Measurements from ENCODE around the gene DDX10.
A peak's percentile ranks its signal among the peaks of the same experiment; 100 is the strongest.
"Not testable (repeated sequence)": the region's sequence is repeated elsewhere in the genome, so short reads cannot be mapped to it uniquely, and the experiment has no call there.

Gene DDX10

DNA sequence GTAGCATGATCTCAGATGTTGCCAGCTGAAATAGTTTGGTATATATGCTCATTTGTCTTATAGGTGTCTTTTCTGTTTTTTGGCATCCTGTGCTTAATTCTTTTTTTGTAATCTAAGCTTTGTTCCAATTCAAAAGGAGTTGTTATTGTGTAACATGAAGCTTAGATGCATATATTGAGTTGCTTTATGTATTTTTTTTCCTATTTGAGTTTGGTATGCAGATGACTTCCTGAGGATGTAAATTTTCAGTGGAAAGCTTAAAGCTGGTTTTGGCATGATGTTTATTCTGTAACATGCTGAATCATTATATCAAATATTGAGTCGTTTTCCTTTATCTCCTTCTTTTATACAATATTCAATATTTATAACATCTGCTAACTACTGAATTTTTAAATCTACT lies 69.4 kb downstream of the DDX10 start:
- H3K4me3 ChIP-seq (replicated peaks in 1 of 2; ENCODE audit: low read depth in 2 of 2, low read length in 2 of 2), result no peak overlapping the region
- DNase-seq (ENCODE audit: low read depth in 2 of 2), result peak in 1 of 2 donors; percentile 15
- no peak for TF ChIP-seq CTCF (IDR thresholded peaks at IDR 0.05; ENCODE audit: low read depth, low read length)

DNA sequence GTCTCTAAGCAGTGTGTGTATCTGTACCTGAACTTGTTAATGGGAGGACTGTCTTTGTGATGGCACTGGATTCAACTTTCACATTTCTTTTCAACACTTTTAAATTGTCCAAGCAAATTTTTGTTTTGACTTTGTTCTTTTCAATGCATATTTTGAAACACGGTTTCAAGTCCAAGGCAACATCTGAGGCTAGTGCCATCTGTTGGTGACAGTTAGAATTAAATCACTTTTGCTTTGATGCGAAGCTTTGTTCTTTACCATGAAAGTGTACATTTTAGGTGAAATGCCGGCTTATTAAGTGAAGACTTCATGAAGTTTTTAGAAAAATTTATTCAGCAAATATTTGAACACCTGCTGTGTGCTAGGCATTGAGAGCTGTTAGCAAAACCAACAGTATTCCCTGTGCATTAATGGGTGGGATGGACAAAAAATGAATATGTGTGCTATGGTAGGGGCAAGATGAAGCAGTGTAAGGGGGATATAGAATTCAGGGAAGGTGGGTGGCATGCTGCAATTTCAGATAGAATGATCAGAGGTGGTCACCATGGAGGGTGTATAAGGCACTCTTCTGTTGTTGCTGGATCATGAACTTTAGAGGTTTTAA lies 70.2 kb downstream of the DDX10 start:
- peak; percentile 13 to 41 for DNase-seq (ENCODE audit: low read depth in 2 of 2)
- TF ChIP-seq CTCF (IDR thresholded peaks at IDR 0.05; ENCODE audit: low read depth, low read length), result peak; percentile 47
- no peak overlapping the region for H3K4me3 ChIP-seq (replicated peaks in 1 of 2; ENCODE audit: low read depth in 2 of 2, low read length in 2 of 2)

GRCh38 chr11:108740132-108740531 lies 75.3 kb downstream of the DDX10 start:
- not testable (repeated sequence) for DNase-seq (ENCODE audit: low read depth in 2 of 2); H3K4me3 ChIP-seq (replicated peaks in 1 of 2; ENCODE audit: low read depth in 2 of 2, low read length in 2 of 2)

GRCh38 chr11:108743851-108744250 lies 79.0 kb downstream of the DDX10 start:
- no peak for TF ChIP-seq CTCF (IDR thresholded peaks at IDR 0.05; ENCODE audit: low read depth, low read length)
- peak in 1 of 2 donors; percentile 9 for DNase-seq (ENCODE audit: low read depth in 2 of 2)
- no peak overlapping the region for H3K4me3 ChIP-seq (replicated peaks in 1 of 2; ENCODE audit: low read depth in 2 of 2, low read length in 2 of 2)

DNA sequence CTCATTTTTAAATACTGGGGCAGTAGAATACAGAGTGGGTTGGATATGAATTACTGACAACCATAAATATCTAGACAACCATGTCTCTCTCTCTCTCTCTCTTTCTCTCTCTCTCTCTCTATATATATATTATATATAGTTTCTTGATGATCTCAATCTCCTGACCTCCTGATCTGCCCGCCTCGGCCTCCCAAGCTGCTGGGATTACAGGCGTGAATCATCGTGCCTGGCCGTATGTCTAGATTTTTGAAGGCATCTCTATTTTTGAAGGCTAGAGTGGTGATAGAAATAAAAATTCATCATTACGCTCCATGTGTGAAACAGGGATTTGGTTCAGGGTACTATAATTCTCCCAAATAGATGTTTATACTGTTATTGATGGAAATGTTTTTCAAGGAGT lies 84.1 kb downstream of the DDX10 start:
- H3K4me3 ChIP-seq (replicated peaks in 1 of 2; ENCODE audit: low read depth in 2 of 2, low read length in 2 of 2), result no peak overlapping the region
- no peak for TF ChIP-seq CTCF (IDR thresholded peaks at IDR 0.05; ENCODE audit: low read depth, low read length)
- DNase-seq (ENCODE audit: low read depth in 2 of 2), result no peak

DNA sequence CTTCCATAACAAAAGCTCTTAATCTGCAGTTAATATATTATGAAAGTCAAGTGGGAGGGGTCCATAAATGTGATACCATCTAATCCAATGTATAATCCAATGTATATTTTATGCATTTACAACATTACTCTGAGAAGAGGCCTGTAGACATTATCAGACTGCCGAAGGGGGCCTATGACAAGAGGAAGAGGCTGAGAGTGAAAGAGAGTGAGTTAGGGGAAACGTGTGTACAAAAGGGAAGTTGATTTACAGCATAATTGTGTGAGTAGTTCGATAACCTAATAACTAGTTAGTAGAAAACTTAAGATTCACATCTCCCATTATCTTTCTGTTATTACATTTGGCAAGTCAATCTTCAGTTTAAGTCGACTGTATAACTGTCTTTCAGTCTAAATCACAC lies 86.6 kb downstream of the DDX10 start:
- no peak overlapping the region for H3K4me3 ChIP-seq (replicated peaks in 1 of 2; ENCODE audit: low read depth in 2 of 2, low read length in 2 of 2)
- DNase-seq (ENCODE audit: low read depth in 2 of 2), result no peak
- no peak for TF ChIP-seq CTCF (IDR thresholded peaks at IDR 0.05; ENCODE audit: low read depth, low read length)

- no peak for TF ChIP-seq CTCF (IDR thresholded peaks at IDR 0.05; ENCODE audit: low read depth, low read length)
- no peak overlapping the region for H3K4me3 ChIP-seq (replicated peaks in 1 of 2; ENCODE audit: low read depth in 2 of 2, low read length in 2 of 2)
- DNase-seq (ENCODE audit: low read depth in 2 of 2), result peak in 1 of 2 donors; percentile 30
Observed at GRCh38 chr11:108752297-108752751, 87.5 kb downstream of the DDX10 start.

Data from cardiac fibroblast (primary cell).